ENCODE data around the gene CSGALNACT2. TPM values are rescaled to one million over a fixed set of nuclear protein-coding genes. Genes with fewer than 3 reads are reported as not detected.

CSGALNACT2 gene
- total RNA-seq, 1 donor from 2014 or later = 30.3 TPM

GRCh38 chr10:43199684-43200537 is 61.7 kb downstream of the CSGALNACT2 start:
- H3K4me1 Mint-ChIP-seq (ENCODE audit: low read depth) = no peaks in the 10 kb centered on the region
- H3K4me3 Mint-ChIP-seq = no peak overlapping the region
- intact Hi-C loops (cut with micrococcal nuclease) = loop anchor here (5.0 kb wide), 2 partner anchors 78 to 123 kb away; partner anchors contain the start of gene RET
- no peaks in the 10 kb centered on the region for H3K27me3 Mint-ChIP-seq (ENCODE audit: insufficient read depth)
- H3K9me3 Mint-ChIP-seq = no peaks in the 10 kb centered on the region
- DNase-seq (ENCODE audit: low spot score) = no peak
- H3K36me3 Mint-ChIP-seq (ENCODE audit: low read depth) = no peaks in the 10 kb centered on the region
- no peak overlapping the region for H3K27ac Mint-ChIP-seq

- Mint-ChIP-seq H3K27ac (no peak overlapping the region), H3K4me3 (no peak overlapping the region), H3K36me3 (ENCODE audit: low read depth) (no peaks in the 10 kb centered on the region), H3K27me3 (ENCODE audit: insufficient read depth) (no peaks in the 10 kb centered on the region), H3K4me1 (ENCODE audit: low read depth) (no peaks in the 10 kb centered on the region), H3K9me3 (no peaks in the 10 kb centered on the region)
- DNase-seq (ENCODE audit: low spot score) = no peak
- intact Hi-C loops (cut with micrococcal nuclease) = loop anchor here (5.0 kb wide), 2 partner anchors 78 to 123 kb away; partner anchors contain the start of gene RET
Measured at GRCh38 chr10:43200538-43201390, 62.5 kb downstream of the CSGALNACT2 start.

GRCh38 chr10:43201545-43202131 is 63.4 kb downstream of the CSGALNACT2 start:
- intact Hi-C loops (cut with micrococcal nuclease) = loop anchor here (1.0 to 5.0 kb wide), 4 partner anchors 61 to 124 kb away; partner anchors contain the start of gene RET
- no peaks in the 10 kb centered on the region for H3K27me3 Mint-ChIP-seq (ENCODE audit: insufficient read depth)
- H3K9me3 Mint-ChIP-seq = no peaks in the 10 kb centered on the region
- DNase-seq (ENCODE audit: low spot score) = no peak
- H3K36me3 Mint-ChIP-seq (ENCODE audit: low read depth) = no peaks in the 10 kb centered on the region
- no peaks in the 10 kb centered on the region for H3K4me1 Mint-ChIP-seq (ENCODE audit: low read depth)
- no peak overlapping the region for H3K4me3 Mint-ChIP-seq
- H3K27ac Mint-ChIP-seq = no peak overlapping the region

- Mint-ChIP-seq H3K4me3 (peak overlapping the region; percentile 78), H3K9me3 (no peaks in the 10 kb centered on the region), H3K4me1 (ENCODE audit: low read depth) (no peaks in the 10 kb centered on the region), H3K27me3 (ENCODE audit: insufficient read depth) (no peaks in the 10 kb centered on the region), H3K36me3 (ENCODE audit: low read depth) (no peaks in the 10 kb centered on the region), H3K27ac (peak overlapping the region; percentile 40)
- intact Hi-C loops (cut with micrococcal nuclease) = loop anchor here (1.0 to 5.0 kb wide), 4 partner anchors 62 to 125 kb away; partner anchors contain the start of gene RET
- DNase-seq (ENCODE audit: low spot score) = peak; percentile 40
Measured at GRCh38 chr10:43202224-43202656, 64.0 kb downstream of the CSGALNACT2 start.

- no peaks in the 10 kb centered on the region for H3K27me3 Mint-ChIP-seq (ENCODE audit: insufficient read depth)
Measured at GRCh38 chr10:43202657-43203447, 64.6 kb downstream of the CSGALNACT2 start.

GRCh38 chr10:43203448-43204041 is 65.3 kb downstream of the CSGALNACT2 start:
- H3K4me3 Mint-ChIP-seq = peak overlapping the region; percentile 39
- H3K27ac Mint-ChIP-seq = no peak overlapping the region
- no peaks in the 10 kb centered on the region for H3K27me3 Mint-ChIP-seq (ENCODE audit: insufficient read depth)
- peak; percentile 21 for DNase-seq (ENCODE audit: low spot score)
- no peaks in the 10 kb centered on the region for H3K9me3 Mint-ChIP-seq
- H3K4me1 Mint-ChIP-seq (ENCODE audit: low read depth) = no peaks in the 10 kb centered on the region
- no peaks in the 10 kb centered on the region for H3K36me3 Mint-ChIP-seq (ENCODE audit: low read depth)
- intact Hi-C loops (cut with micrococcal nuclease) = loop anchor here (2.0 to 5.0 kb wide), 3 partner anchors 25 to 126 kb away; partner anchors contain the start of gene RET

More at GRCh38 chr10:43202657-43203447, 64.6 kb downstream of the CSGALNACT2 start:
- Mint-ChIP-seq H3K36me3 (ENCODE audit: low read depth) (no peaks in the 10 kb centered on the region), H3K9me3 (no peaks in the 10 kb centered on the region), H3K4me1 (ENCODE audit: low read depth) (no peaks in the 10 kb centered on the region), H3K4me3 (peak overlapping the region; percentile 78), H3K27ac (no peak overlapping the region)
- intact Hi-C loops (cut with micrococcal nuclease) = loop anchor here (1.0 to 5.0 kb wide), 4 partner anchors 63 to 126 kb away; partner anchors contain the start of gene RET
- peak; percentile 22 for DNase-seq (ENCODE audit: low spot score)

- Mint-ChIP-seq H3K27ac (peak overlapping the region; percentile 12), H3K4me1 (ENCODE audit: low read depth) (no peaks in the 10 kb centered on the region), H3K27me3 (ENCODE audit: insufficient read depth) (no peaks in the 10 kb centered on the region), H3K4me3 (no peak overlapping the region), H3K36me3 (ENCODE audit: low read depth) (no peaks in the 10 kb centered on the region), H3K9me3 (no peaks in the 10 kb centered on the region)
- DNase-seq (ENCODE audit: low spot score) = no peak
- intact Hi-C loops (cut with micrococcal nuclease) = loop anchor here (2.0 to 5.0 kb wide), 3 partner anchors 25 to 127 kb away; partner anchors contain the start of gene RET
Measured at GRCh38 chr10:43204042-43204942, 66.0 kb downstream of the CSGALNACT2 start.

- peak; percentile 36 for DNase-seq (ENCODE audit: low spot score)
- no peaks in the 10 kb centered on the region for H3K9me3 Mint-ChIP-seq
- intact Hi-C loops (cut with micrococcal nuclease) = loop anchor here (1.0 to 5.0 kb wide), 5 partner anchors 24 to 257 kb away; partner anchors contain the start of gene RET
- no peaks in the 10 kb centered on the region for H3K4me1 Mint-ChIP-seq (ENCODE audit: low read depth)
- no peak overlapping the region for H3K4me3 Mint-ChIP-seq
- no peak overlapping the region for H3K27ac Mint-ChIP-seq
- H3K27me3 Mint-ChIP-seq (ENCODE audit: insufficient read depth) = no peaks in the 10 kb centered on the region
- no peaks in the 10 kb centered on the region for H3K36me3 Mint-ChIP-seq (ENCODE audit: low read depth)
Measured at GRCh38 chr10:43204943-43205671, 66.9 kb downstream of the CSGALNACT2 start.

GRCh38 chr10:43205681-43206390 is 67.6 kb downstream of the CSGALNACT2 start:
- intact Hi-C loops (cut with micrococcal nuclease) = loop anchor here (1.0 to 2.0 kb wide), 3 partner anchors 23 to 256 kb away; no protein-coding TSS in a partner anchor
- H3K4me1 Mint-ChIP-seq (ENCODE audit: low read depth) = no peaks in the 10 kb centered on the region
- H3K4me3 Mint-ChIP-seq = no peak overlapping the region
- no peak overlapping the region for H3K27ac Mint-ChIP-seq
- no peaks in the 10 kb centered on the region for H3K27me3 Mint-ChIP-seq (ENCODE audit: insufficient read depth)
- H3K9me3 Mint-ChIP-seq = no peaks in the 10 kb centered on the region
- H3K36me3 Mint-ChIP-seq (ENCODE audit: low read depth) = no peaks in the 10 kb centered on the region
- DNase-seq (ENCODE audit: low spot score) = no peak
